Hepatocyte (in vitro differentiated cells): ENCODE results near the gene MTMR3. TPM values are rescaled to one million over a fixed set of nuclear protein-coding genes. Genes with fewer than 3 reads are reported as not detected.

ENCODE experiments used
- DNase-seq: peaks from one replicate; pipeline ENCODE4 v3.0.0-alpha.2; 2016; ENCODE audit warnings: low spot score
- H2AFZ ChIP-seq: fragments of 200-600 bp; sonication (generic); 2 replicates; pipeline ENCODE4 v1.6.0; 2016; ENCODE audit warnings: antibody characterized with exemption, mild to moderate bottlenecking
- H3K27ac ChIP-seq: fragments of 200-600 bp; sonication (generic); 2 replicates; pipeline ENCODE4 v1.5.1; 2016; ENCODE audit warnings: mild to moderate bottlenecking
- H3K27me3 ChIP-seq: fragments of 200-600 bp; sonication (generic); 2 replicates; pipeline ENCODE4 v1.6.1; 2016
- H3K36me3 ChIP-seq: fragments of 200-600 bp; sonication (generic); replicated peaks from 2 replicates; pipeline ENCODE4 v1.5.1; 2016; ENCODE audit warnings: low read depth; ENCODE audit not compliant: insufficient read depth
- H3K4me1 ChIP-seq: fragments of 200-600 bp; sonication (generic); 2 replicates; pipeline ENCODE4 v1.5.1; 2016; ENCODE audit warnings: mild to moderate bottlenecking, moderate library complexity; ENCODE audit not compliant: insufficient read depth
- H3K4me2 ChIP-seq: fragments of 200-600 bp; sonication (generic); 2 replicates; pipeline ENCODE4 v1.6.0; 2016
- H3K4me3 ChIP-seq: fragments of 200-600 bp; sonication (generic); 2 replicates; pipeline ENCODE4 v1.5.1; 2016; ENCODE audit warnings: mild to moderate bottlenecking
- H3K79me2 ChIP-seq: fragments of 200-600 bp; sonication (generic); 2 replicates; pipeline ENCODE4 v1.6.0; 2017; ENCODE audit warnings: mild to moderate bottlenecking
- H3K9me2 ChIP-seq: fragments of 200-600 bp; sonication (generic); replicated peaks from 2 replicates; pipeline ENCODE4 v1.6.0; 2017; ENCODE audit warnings: mild to moderate bottlenecking; ENCODE audit not compliant: insufficient read depth
- H3K9me3 ChIP-seq: fragments of 200-600 bp; sonication (generic); 2 replicates; pipeline ENCODE4 v1.5.1; 2016; ENCODE audit warnings: low read depth, mild to moderate bottlenecking
- H4K20me1 ChIP-seq: fragments of 200-600 bp; sonication (generic); 2 replicates; pipeline ENCODE4 v1.6.0; 2016; ENCODE audit warnings: mild to moderate bottlenecking; ENCODE audit not compliant: insufficient read depth, poor library complexity, severe bottlenecking
- EZH2 ChIP-seq: fragments of 200-600 bp; sonication (generic); IDR thresholded peaks from 2 replicates; pipeline ENCODE4 v1.6.1; 2016; ENCODE audit warnings: antibody characterized with exemption, mild to moderate bottlenecking, borderline replicate concordance
- EZH2phosphoT487 ChIP-seq: fragments of 200-600 bp; sonication (generic); IDR thresholded peaks from one replicate; pipeline ENCODE4 v1.6.1; 2018; ENCODE audit warnings: antibody characterized with exemption, mild to moderate bottlenecking, low read depth, moderate library complexity; ENCODE audit not compliant: unreplicated experiment, severe bottlenecking
- WGBS: methylation state at CpG from one replicate; pipeline ENCODE4 v1.1.6; 2016; ENCODE audit warnings: low lambda C conversion rate; ENCODE audit errors: missing lambda C conversion rate; 5-methylcytosine and 5-hydroxymethylcytosine counted together
- polyA plus RNA-seq: library from polyadenylated mRNA; unstranded; fragments of >200 nt; fragmentation: Nextera tagmentation; extraction: Ambion mirVana; gene quantifications from 2 replicates; pipeline ENCODE4 v1.2.1, GENCODE V29; 2016
- total RNA-seq: library from RNA; depleted of rRNA; stranded (reverse); fragments of >200 nt; gene quantifications from 2 replicates; pipeline ENCODE4 v1.2.3, GENCODE V29; 2014
- TF ChIP-seq, protein P1 (sequence below): fragments of 200-600 bp; sonication (generic); IDR thresholded peaks from 2 replicates; pipeline ENCODE4 v1.5.1; 2016; ENCODE audit warnings: antibody characterized with exemption, mild to moderate bottlenecking; ENCODE audit not compliant: poor library complexity

The MTMR3 gene
- total and polyA plus RNA-seq, 2 experiments from 2014 or later, result 16.2 to 42.7 TPM

DNA sequence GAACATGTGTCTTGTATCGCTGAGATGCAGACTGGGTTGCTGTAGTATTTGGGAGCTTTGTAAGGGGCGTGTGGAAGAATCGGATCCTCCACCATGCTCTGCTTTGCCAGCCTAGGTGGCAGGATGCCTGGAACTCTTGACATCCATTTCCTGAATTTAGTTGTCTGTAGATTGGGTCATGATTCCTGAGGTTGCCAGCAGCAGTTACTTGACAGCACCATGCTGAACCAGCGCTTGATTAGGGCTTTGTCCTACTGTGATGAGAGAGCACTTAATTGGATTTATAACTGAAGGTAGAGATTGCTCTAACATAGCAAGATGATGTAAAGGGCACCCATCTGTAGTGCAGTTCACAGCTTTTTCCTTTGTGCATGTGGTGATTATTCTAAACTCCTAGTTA, 121.7 kb downstream of the MTMR3 start:
- WGBS, result 84% methylated on average over 4 of the region's 4 CpGs
- no peaks in the 10 kb centered on the region for H3K9me3 ChIP-seq
- no peaks in the 10 kb centered on the region for H3K4me1 ChIP-seq
- TF ChIP-seq EZH2 (no peak), EZH2phosphoT487 (no peak)
- TF ChIP-seq, protein P1, sequence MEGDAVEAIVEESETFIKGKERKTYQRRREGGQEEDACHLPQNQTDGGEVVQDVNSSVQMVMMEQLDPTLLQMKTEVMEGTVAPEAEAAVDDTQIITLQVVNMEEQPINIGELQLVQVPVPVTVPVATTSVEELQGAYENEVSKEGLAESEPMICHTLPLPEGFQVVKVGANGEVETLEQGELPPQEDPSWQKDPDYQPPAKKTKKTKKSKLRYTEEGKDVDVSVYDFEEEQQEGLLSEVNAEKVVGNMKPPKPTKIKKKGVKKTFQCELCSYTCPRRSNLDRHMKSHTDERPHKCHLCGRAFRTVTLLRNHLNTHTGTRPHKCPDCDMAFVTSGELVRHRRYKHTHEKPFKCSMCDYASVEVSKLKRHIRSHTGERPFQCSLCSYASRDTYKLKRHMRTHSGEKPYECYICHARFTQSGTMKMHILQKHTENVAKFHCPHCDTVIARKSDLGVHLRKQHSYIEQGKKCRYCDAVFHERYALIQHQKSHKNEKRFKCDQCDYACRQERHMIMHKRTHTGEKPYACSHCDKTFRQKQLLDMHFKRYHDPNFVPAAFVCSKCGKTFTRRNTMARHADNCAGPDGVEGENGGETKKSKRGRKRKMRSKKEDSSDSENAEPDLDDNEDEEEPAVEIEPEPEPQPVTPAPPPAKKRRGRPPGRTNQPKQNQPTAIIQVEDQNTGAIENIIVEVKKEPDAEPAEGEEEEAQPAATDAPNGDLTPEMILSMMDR, result no peak
- no peak overlapping the region for H3K27ac ChIP-seq
- H3K9me2 ChIP-seq, result no peaks in the 10 kb centered on the region
- H3K36me3 ChIP-seq, result no peaks in the 10 kb centered on the region
- no peaks in the 10 kb centered on the region for H3K27me3 ChIP-seq
- no peak overlapping the region for H2AFZ ChIP-seq
- H3K4me3 ChIP-seq, result no peak overlapping the region
- no peak overlapping the region for H3K4me2 ChIP-seq
- H3K79me2 ChIP-seq, result peaks cover 5% of the 10 kb centered on the region
- peaks cover 4% of the 10 kb centered on the region for H4K20me1 ChIP-seq
- no peak for DNase-seq

DNA sequence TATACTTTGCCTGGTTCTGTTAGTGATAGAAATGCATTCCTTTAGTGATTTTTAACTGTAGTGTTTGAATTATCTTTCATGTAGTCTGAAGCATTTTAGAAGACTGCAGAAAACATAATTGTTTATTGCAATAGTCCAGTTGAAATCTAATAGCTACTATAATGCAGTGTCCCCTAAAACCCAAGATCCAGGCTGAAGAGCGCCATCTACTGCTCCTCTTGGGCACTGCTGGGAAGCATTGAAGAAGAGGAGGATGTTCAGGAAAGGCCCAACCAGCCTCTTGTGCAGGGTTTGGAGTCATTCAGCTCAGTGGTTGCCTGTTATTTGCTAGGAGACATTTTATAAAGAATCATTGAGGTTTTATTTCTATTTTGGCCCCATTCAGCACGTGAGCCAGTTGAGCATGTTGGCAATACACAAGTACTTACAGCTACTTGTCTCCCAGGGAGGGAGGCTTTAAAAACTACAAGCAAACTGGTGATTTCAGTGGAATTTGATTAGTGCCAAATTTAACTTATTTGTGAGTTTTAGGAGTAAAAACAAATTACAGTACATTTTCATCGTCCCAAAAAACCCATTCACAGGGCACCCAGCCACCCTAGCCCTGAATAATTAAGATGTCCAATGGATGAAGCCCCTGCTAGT, 122.4 kb downstream of the MTMR3 start:
- no peaks in the 10 kb centered on the region for H3K36me3 ChIP-seq
- no peaks in the 10 kb centered on the region for H3K9me2 ChIP-seq
- H3K79me2 ChIP-seq, result peaks cover 5% of the 10 kb centered on the region
- DNase-seq, result peak; percentile 75
- H4K20me1 ChIP-seq, result peaks cover 4% of the 10 kb centered on the region
- H3K4me3 ChIP-seq, result no peak overlapping the region
- H3K27me3 ChIP-seq, result no peaks in the 10 kb centered on the region
- 25% methylated on average over 3 of the region's 3 CpGs for WGBS
- H2AFZ ChIP-seq, result no peak overlapping the region
- no peak overlapping the region for H3K4me2 ChIP-seq
- no peak overlapping the region for H3K27ac ChIP-seq
- no peaks in the 10 kb centered on the region for H3K4me1 ChIP-seq
- H3K9me3 ChIP-seq, result no peaks in the 10 kb centered on the region
- TF ChIP-seq EZH2phosphoT487, result no peak
- TF ChIP-seq, protein P1, result peak; percentile 97

DNA sequence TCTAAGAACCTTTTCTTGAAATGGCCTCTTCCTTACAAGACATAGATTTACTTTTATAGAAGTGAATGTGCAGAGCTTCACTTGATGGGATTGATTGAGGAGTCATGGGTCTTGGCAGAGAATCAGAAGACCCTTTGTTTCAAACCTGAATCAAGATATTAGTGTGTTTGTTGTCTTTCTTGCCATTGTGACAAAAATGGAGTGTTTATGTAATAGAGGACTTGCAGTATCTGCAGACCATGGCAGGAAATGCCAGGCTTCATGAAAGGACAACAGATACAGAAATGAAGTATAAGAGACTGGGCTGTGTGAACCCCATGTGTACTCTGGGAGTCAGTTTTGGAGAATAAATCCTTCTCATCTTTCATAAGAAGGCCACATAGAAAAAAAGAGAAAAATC, 124.4 kb downstream of the MTMR3 start:
- TF ChIP-seq, protein P1, result no peak
- TF ChIP-seq EZH2, result no peak
- TF ChIP-seq EZH2phosphoT487, result no peak
- Histone ChIP-seq H2AFZ (no peak overlapping the region), H3K4me3 (no peak overlapping the region), H3K4me2 (no peak overlapping the region), H3K4me1 (no peaks in the 10 kb centered on the region), H3K9me2 (no peaks in the 10 kb centered on the region), H3K79me2 (peaks cover 5% of the 10 kb centered on the region), H3K9me3 (no peaks in the 10 kb centered on the region), H4K20me1 (peaks cover 4% of the 10 kb centered on the region), H3K27me3 (no peaks in the 10 kb centered on the region), H3K27ac (no peak overlapping the region), H3K36me3 (no peaks in the 10 kb centered on the region)
- no peak for DNase-seq
